Activated T-helper 2 cell treated with anti-CD3 and anti-CD28 coated beads, Interferon-gamma antibody, Interleukin-2, Interleukin-4, amounts not matched to agents 10 μg/mL and 5 μg/mL and 100 μg/mL, durations not matched to agents 14 hours and 24 hours and 36 hours (primary cell): Measurements from ENCODE around the gene TREX2. TPM values are rescaled to one million over a fixed set of nuclear protein-coding genes. Genes with fewer than 3 reads are reported as not detected.

ENCODE experiments used
- DNase-seq: peaks from one replicate; pipeline ENCODE4 v3.0.0; 2021; ENCODE audit warnings: low spot score
- H3K27ac Mint-ChIP-seq: one replicate; pipeline ENCODE4 v1.8.0; 2021; ENCODE audit warnings: mixed read lengths
- H3K27me3 Mint-ChIP-seq: one replicate; pipeline ENCODE4 v1.8.0; 2021; ENCODE audit warnings: low read depth, mixed read lengths
- H3K36me3 Mint-ChIP-seq: one replicate; pipeline ENCODE4 v1.8.0; 2021; ENCODE audit warnings: low read depth, mixed read lengths
- H3K4me1 Mint-ChIP-seq: one replicate; pipeline ENCODE4 v1.8.0; 2021; ENCODE audit warnings: low read depth, mixed read lengths
- H3K4me3 Mint-ChIP-seq: one replicate; pipeline ENCODE4 v1.8.0; 2021; ENCODE audit warnings: low read depth, mild to moderate bottlenecking, moderate library complexity, mixed read lengths
- H3K9me3 Mint-ChIP-seq: one replicate; pipeline ENCODE4 v1.8.0; 2021; ENCODE audit warnings: mixed read lengths
- intact Hi-C: fragments of 100-400 bp; cut with micrococcal nuclease; formaldehyde crosslinking; loops from one replicate; pipeline ENCODE4 v1.15.1; 2023
- total RNA-seq: library from RNA; stranded (reverse); gene quantifications from 2 replicates; pipeline ENCODE4 v1.2.3, GENCODE V29; 2022

TREX2 gene
- total RNA-seq, 1 donor from 2014 or later = 0.94 TPM

GRCh38 chrX:153486171-153486570, 40.3 kb upstream of the TREX2 start:
- no peaks in the 10 kb centered on the region for H3K9me3 Mint-ChIP-seq
- H3K36me3 Mint-ChIP-seq = no peaks in the 10 kb centered on the region
- intact Hi-C loops = no loop called here
- no peak overlapping the region for H3K4me3 Mint-ChIP-seq
- no peak for DNase-seq
- H3K4me1 Mint-ChIP-seq = no peaks in the 10 kb centered on the region
- no peaks in the 10 kb centered on the region for H3K27me3 Mint-ChIP-seq
- no peak overlapping the region for H3K27ac Mint-ChIP-seq

DNA sequence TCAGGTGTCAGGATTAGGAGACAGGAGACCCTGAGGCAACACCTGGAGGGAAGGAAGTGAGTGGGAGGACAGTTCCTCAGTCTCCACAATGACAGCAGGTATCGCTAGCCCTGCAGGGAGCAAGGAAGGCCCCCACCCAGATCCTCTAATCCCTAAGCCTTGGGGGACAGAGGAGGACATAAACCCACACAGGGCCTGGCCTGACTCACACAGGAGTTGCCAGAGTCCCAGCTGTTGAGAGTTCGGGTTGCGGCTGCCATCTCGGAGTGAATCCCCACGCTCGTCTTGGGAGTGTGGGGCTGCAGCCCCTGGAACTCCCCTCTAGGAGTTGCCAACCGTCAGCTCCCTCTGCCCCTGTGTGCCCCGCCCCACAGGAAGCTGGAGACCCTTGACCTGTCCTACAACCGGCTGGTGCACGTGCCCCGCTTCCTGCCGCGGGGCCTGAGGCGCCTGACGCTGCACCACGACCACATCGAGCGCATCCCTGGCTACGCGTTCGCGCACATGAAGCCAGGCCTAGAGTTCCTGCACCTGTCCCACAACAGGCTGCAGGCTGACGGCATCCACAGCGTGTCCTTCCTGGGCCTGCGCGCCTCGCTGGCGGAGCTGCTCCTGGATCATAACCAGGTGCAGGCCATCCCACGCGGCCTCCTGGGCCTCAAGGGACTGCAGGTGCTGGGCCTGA, 39.7 kb upstream of the TREX2 start:
- intact Hi-C loops = no loop called here
- Mint-ChIP-seq H3K4me1 (no peaks in the 10 kb centered on the region), H3K9me3 (no peaks in the 10 kb centered on the region), H3K36me3 (no peaks in the 10 kb centered on the region), H3K27me3 (no peaks in the 10 kb centered on the region), H3K27ac (no peak overlapping the region), H3K4me3 (no peak overlapping the region)
- no peak for DNase-seq

DNA sequence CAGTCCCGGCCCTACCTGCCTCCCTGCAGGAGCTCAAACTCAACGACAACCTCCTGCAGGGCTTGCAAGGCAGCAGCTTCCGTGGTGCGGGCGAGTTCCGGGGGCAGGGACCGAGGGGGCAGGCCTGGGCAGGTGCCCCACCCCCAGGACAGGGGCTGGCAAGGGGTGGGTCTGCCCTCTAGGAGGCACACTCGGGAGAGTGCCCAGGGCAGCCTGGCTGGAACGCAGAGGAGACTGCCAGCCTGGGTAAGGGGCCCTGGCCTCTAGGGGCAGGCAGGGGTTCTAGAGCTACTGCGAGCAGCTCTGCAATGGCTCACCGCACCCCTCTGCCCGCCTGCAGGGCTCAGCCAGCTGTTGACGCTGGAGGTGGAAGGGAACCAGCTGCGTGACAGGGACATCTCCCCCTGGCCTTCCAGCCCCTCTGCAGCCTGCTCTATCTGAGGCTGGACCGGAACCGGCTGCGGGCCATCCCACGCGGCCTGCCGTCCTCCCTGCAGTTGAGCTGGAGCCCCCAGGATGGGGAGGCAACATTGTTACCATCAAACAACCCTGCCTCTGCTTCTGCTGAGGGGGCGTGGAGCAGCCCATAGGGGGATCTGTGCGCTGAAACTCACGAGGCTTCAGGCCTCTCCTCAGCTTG, 36.6 kb upstream of the TREX2 start:
- no peaks in the 10 kb centered on the region for H3K9me3 Mint-ChIP-seq
- H3K4me1 Mint-ChIP-seq = no peaks in the 10 kb centered on the region

GRCh38 chrX:153481043-153481442, 35.2 kb upstream of the TREX2 start:
- Mint-ChIP-seq H3K4me1 (no peaks in the 10 kb centered on the region), H3K36me3 (no peaks in the 10 kb centered on the region)
- intact Hi-C loops = no loop called here

More for the DNA sequence above, 36.6 kb upstream of the TREX2 start:
- intact Hi-C loops = no loop called here
- DNase-seq = no peak
- Mint-ChIP-seq H3K27ac (no peak overlapping the region), H3K4me3 (no peak overlapping the region), H3K27me3 (no peaks in the 10 kb centered on the region), H3K36me3 (no peaks in the 10 kb centered on the region)

GRCh38 chrX:153478746-153479145, 32.9 kb upstream of the TREX2 start:
- no peak overlapping the region for H3K27ac Mint-ChIP-seq
- intact Hi-C loops = no loop called here
- no peaks in the 10 kb centered on the region for H3K9me3 Mint-ChIP-seq
- no peak overlapping the region for H3K4me3 Mint-ChIP-seq
- no peak for DNase-seq
- H3K36me3 Mint-ChIP-seq = no peaks in the 10 kb centered on the region
- H3K27me3 Mint-ChIP-seq = no peaks in the 10 kb centered on the region
- H3K4me1 Mint-ChIP-seq = no peaks in the 10 kb centered on the region

More at GRCh38 chrX:153481043-153481442, 35.2 kb upstream of the TREX2 start:
- Mint-ChIP-seq H3K9me3 (no peaks in the 10 kb centered on the region), H3K27ac (no peak overlapping the region), H3K4me3 (no peak overlapping the region), H3K27me3 (no peaks in the 10 kb centered on the region)
- no peak for DNase-seq

GRCh38 chrX:153477901-153478300, 32.0 kb upstream of the TREX2 start:
- no peaks in the 10 kb centered on the region for H3K4me1 Mint-ChIP-seq
- H3K27me3 Mint-ChIP-seq = no peaks in the 10 kb centered on the region
- H3K9me3 Mint-ChIP-seq = no peaks in the 10 kb centered on the region
- no peak for DNase-seq
- intact Hi-C loops = no loop called here
- no peaks in the 10 kb centered on the region for H3K36me3 Mint-ChIP-seq
- no peak overlapping the region for H3K4me3 Mint-ChIP-seq
- H3K27ac Mint-ChIP-seq = no peak overlapping the region

DNA sequence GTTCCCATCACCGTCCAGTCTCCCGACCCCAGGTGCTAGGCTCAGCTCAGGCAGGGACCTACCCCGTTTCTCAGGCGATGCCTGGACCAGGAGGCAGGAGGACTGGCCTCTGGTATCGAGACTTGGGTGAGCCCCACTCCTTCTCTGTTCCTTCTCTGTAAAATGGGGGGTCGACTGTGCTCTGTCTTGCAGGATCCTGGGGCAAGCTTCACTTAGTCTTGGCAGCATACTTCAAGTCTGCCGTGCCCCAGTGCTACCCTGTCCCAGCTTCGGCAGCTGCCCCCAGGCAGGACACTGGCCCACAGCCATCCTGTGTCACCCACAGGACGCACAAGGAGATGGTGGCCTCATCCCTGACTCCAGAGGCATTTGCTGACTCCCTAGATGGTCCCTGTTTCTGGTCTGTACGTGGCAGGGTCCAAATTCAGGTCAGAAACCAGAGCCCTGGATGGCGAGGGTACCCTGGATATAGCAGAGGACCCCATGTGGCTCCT, 31.6 kb upstream of the TREX2 start:
- Mint-ChIP-seq H3K9me3 (no peaks in the 10 kb centered on the region), H3K27me3 (no peaks in the 10 kb centered on the region), H3K27ac (no peak overlapping the region), H3K36me3 (no peaks in the 10 kb centered on the region), H3K4me1 (no peaks in the 10 kb centered on the region), H3K4me3 (no peak overlapping the region)
- intact Hi-C loops = no loop called here
- no peak for DNase-seq

DNA sequence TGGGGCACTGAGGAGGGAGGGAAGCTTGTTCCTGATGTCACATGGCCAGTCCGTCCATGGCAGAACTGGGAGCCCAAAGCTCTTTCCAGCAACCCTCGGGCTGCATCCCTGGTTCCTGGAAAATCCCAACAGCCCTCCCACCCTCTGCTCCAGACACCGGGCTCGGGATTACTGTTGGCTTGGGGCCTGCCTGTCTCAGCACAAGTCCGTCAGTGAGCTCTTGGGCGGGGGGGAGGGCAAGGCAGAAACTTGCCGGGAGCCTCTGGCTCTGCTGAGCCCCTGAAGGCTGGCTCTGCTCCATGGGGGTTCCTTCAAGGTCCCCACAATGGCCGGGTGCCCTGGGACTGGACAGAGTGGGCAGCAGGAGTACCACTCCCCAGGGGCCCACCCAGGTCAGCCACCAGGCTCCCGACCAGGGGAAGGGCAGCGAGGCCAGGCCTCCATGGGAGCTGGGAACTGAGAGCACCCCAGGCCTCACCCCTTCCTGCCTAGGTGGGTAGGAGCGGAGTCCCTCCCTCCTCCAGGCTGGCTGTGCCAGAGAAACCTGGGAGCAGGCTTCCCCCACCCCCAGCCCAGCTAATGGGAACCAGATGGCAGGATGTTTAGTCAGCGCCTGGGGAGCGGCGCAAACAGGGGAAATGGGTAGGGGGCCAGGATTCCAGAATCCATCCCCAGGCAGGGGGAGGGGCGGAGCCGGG, 31.0 kb upstream of the TREX2 start:
- Mint-ChIP-seq H3K36me3 (no peaks in the 10 kb centered on the region), H3K4me1 (no peaks in the 10 kb centered on the region), H3K4me3 (no peak overlapping the region), H3K9me3 (no peaks in the 10 kb centered on the region), H3K27me3 (no peaks in the 10 kb centered on the region), H3K27ac (no peak overlapping the region)
- intact Hi-C loops = no loop called here
- no peak for DNase-seq

DNA sequence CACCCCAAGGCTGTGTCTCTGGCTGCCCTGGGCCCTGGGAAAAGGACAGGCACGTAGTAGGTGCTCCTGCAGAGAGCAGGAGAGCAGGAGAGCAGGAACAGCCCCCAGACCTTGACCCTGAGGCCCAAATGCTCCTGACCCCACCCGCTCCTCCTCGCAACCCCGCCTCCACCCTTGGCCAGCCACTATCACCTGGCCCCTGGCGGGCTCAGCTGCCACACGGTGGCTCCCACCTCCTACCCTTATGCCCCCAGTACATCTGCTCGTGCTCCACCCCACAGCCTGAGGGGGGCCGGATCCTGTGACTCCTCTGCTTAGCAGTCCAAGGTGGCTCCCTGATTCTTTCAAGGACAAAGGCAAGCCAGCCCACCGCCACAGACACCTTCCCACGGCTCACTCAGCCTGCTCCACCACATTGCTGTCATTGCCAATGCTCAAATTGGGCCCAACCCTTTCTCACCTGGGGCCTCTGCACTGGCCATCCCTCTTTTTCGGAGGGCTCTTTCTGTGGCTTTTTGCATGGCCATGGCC, 30.0 kb upstream of the TREX2 start:
- Mint-ChIP-seq H3K27me3 (no peaks in the 10 kb centered on the region), H3K4me3 (no peak overlapping the region), H3K36me3 (no peaks in the 10 kb centered on the region), H3K4me1 (peaks cover 2% of the 10 kb centered on the region), H3K9me3 (no peaks in the 10 kb centered on the region), H3K27ac (no peak overlapping the region)
- intact Hi-C loops = no loop called here
- no peak for DNase-seq

DNA sequence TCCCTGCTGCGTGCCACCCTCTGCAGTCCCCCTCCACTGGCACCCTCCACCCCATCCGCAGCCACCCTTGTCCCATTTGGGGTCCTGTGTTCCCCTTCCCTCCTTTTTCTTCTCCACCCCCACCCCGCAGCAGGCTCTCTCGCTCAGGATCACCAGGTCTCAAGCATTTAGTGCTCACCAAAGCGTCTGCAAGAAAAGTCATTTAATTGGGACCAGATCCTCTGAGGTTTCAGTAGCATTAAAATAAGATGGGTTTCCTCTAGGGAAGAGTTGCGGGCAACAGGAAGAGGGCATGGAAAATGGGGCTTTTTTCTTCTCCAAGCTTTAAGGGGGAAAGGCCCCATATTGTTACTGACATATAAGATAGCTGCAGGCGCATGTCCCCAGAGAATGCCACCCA, 29.4 kb upstream of the TREX2 start:
- no peak for DNase-seq
- Mint-ChIP-seq H3K27me3 (no peaks in the 10 kb centered on the region), H3K4me3 (no peak overlapping the region), H3K36me3 (no peaks in the 10 kb centered on the region), H3K4me1 (peaks cover 2% of the 10 kb centered on the region), H3K9me3 (no peaks in the 10 kb centered on the region), H3K27ac (no peak overlapping the region)
- intact Hi-C loops = no loop called here

DNA sequence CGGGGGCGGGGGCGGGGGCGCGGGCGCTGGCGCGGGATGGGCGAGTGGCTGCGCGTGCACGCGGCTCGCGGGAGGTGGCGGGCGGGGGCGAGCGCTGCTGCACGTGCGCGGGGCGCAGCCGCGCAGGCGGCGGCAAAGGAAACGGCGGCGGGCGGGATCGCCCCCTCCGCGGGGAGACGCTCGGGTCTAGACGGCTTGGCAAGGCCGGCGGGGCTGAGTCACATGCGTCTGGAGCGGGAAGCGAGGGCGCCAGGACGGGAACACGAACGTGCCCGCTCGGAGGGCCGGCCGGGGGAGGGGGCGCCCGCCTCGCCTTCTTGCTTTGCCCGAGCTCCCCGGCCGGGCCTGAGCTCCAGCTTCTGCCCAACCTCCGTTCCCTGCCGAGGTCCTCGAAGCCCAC, 28.9 kb upstream of the TREX2 start:
- no peak overlapping the region for H3K27ac Mint-ChIP-seq
- no peaks in the 10 kb centered on the region for H3K9me3 Mint-ChIP-seq
- DNase-seq = peak; percentile 9
- H3K4me1 Mint-ChIP-seq = peaks cover 2% of the 10 kb centered on the region
- no peak overlapping the region for H3K4me3 Mint-ChIP-seq
- H3K27me3 Mint-ChIP-seq = no peaks in the 10 kb centered on the region
- intact Hi-C loops = loop anchor here (5.0 kb wide), 2 partner anchors 123 to 517 kb away; partner anchors contain the start of gene CCNQ
- no peaks in the 10 kb centered on the region for H3K36me3 Mint-ChIP-seq

GRCh38 chrX:153474266-153474665, 28.4 kb upstream of the TREX2 start:
- no peak overlapping the region for H3K4me3 Mint-ChIP-seq
- H3K9me3 Mint-ChIP-seq = no peaks in the 10 kb centered on the region
- no peak for DNase-seq
- no peaks in the 10 kb centered on the region for H3K27me3 Mint-ChIP-seq
- no peak overlapping the region for H3K27ac Mint-ChIP-seq
- no peaks in the 10 kb centered on the region for H3K36me3 Mint-ChIP-seq
- H3K4me1 Mint-ChIP-seq = peaks cover 2% of the 10 kb centered on the region
- intact Hi-C loops = loop anchor here (5.0 kb wide), 2 partner anchors 123 to 517 kb away; partner anchors contain the start of gene CCNQ

GRCh38 chrX:153473126-153473525, 27.3 kb upstream of the TREX2 start:
- Mint-ChIP-seq H3K9me3 (no peaks in the 10 kb centered on the region), H3K4me3 (no peak overlapping the region), H3K4me1 (peaks cover 2% of the 10 kb centered on the region), H3K27ac (no peak overlapping the region), H3K36me3 (no peaks in the 10 kb centered on the region), H3K27me3 (no peaks in the 10 kb centered on the region)
- intact Hi-C loops = loop anchor here (5.0 kb wide), 2 partner anchors 124 to 516 kb away; partner anchors contain the start of gene CCNQ
- DNase-seq = no peak
